Activated CD8-positive, alpha-beta memory T cell treated with anti-CD3 and anti-CD28 coated beads for 36 hours (primary cell): Measurements from ENCODE around the gene ETV5. TPM values are rescaled to one million over a fixed set of nuclear protein-coding genes. Genes with fewer than 3 reads are reported as not detected.
"Not testable (repeated sequence)": the region's sequence is repeated elsewhere in the genome, so short reads cannot be mapped to it uniquely, and the experiment has no call there.

Experiments
- CTCF ChIA-PET: fragments of 350-600 bp; sonication (Branson Sonifier 250); formaldehyde crosslinking; loops from one replicate; lab custom pipeline; 2021; ENCODE audit warnings: antibody characterized with exemption; lab: Charles Lee
- POLR2A ChIA-PET: fragments of 350-600 bp; sonication (Branson Sonifier 250); formaldehyde crosslinking; loops from one replicate; lab custom pipeline; 2021; ENCODE audit warnings: antibody characterized with exemption; lab: Charles Lee
- total RNA-seq, 2 experiments: library from RNA; stranded (reverse); gene quantifications; one replicate each; pipeline ENCODE4 v1.2.3, GENCODE V29; 2021

The ETV5 gene
- total RNA-seq, 2 experiments from 2014 or later: 1.5 to 2.2 TPM

DNA sequence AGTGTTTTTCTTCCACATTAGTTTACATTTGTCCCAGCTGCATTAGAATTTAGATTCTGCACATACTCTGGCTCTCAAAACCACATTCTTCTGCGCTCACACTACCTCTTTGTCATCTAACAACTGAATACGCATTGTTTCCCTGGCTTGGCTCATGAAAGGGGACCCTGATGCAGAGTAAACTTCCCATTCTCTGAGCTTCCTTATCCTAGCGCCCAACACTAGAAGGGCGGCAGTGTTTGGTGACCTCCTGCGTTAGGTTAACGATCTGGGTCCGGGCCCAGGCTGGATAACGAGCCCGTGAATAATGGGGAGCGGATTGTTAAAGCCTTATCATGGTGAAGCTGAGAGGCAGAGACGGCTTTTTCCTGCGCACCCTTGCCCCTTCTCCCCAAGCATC, 63.9 kb downstream of the ETV5 start:
- POLR2A ChIA-PET: no interaction called here
- CTCF ChIA-PET: interaction anchor here (0.5 kb wide), 1 partner anchor 62 kb away, joined by 4 read pairs; no protein-coding TSS in a partner anchor

DNA sequence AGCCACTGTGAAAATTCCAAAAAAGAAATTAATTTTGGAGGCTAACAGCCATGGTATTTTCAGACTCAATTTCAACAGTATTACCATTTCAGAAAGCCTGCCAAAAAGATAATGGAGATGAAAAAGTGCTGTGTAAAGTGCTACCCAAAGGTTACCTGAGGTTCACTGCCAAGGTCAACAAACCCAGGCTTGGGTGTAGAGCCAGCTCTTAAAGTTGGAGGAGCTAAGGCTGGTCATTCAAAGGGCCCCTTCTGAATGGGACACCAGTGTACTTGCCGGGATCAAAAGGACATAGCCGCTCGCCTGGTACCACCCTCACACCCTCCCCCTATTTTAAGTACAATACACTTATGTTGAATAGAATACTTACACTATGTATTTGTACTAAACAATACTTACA, 64.5 kb downstream of the ETV5 start:
- CTCF ChIA-PET: no interaction called here
- POLR2A ChIA-PET: no interaction called here

DNA sequence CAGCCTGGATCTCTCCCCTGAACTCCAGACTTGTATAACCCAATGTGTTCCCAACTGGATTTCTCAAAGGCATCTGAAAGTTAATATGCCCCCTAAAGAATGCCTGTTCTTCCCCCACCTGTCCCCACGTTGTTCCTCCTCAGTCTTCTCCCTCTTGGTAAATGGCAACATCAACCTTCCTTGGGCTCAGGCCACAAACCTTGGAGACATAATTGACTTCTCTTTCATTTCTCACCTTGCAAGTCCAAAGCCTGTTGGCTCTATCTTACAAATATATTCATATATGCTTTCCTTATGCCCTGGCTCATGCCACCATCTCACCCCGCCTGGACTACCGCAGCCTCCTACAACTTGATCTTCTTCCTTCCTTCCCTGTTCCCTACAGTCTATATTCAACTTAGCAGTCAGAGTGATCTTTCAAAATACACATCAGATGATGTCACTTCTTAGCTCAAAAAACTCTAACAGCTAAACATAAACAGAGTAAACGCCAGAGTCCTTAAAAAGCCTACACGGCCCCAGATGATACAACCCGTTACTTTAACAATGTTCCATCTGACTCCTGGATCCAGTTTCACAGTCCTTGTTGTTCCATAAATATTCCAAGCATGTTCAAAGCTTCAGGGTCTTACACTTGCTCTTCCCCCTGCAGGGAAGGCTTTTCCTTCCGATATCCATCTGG, 66.2 kb downstream of the ETV5 start:
- ChIA-PET CTCF (no interaction called here), POLR2A (no interaction called here)

DNA sequence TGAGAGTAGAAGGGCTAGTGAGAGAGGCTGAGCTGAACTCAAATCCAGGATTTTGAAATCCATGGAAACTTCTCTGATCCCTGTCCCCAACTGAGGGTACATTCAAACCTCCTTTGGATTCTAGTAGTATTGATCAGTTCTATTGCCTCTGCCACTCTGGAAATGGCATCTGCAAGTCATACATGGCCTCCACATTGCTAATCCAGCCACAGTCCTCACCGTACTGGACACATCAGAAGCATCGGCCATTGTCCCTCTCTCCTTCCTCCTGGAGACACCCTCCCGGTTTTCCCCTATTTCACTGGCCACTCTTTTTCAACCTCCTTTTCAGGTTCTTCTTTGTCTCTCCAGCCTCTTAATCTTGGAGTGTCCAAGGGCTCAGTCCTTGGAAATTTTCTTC, 66.9 kb downstream of the ETV5 start:
- CTCF ChIA-PET: no interaction called here
- POLR2A ChIA-PET: no interaction called here

DNA sequence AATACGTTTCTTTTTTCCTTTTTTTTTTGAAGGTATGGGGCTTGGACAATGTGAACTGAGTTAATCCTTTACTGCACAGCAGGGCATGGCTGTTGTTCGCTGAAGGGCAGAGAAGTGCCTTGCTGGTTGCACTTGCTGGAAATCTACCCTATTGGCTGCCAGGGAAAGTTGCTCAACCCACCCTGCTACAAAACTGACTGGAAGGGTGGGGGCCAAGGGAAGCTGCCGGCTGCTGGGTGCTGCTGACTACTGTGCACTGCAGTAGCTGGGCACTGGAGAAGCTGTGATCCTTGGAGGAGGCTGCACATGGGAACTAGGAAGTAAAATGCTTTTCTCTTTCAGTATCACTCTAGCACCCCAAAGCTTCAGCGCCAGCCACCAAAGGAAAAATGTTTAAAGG, 70.5 kb downstream of the ETV5 start:
- ChIA-PET CTCF (no interaction called here), POLR2A (interaction anchor here (0.5 kb wide), 1 partner anchor 69 kb away, joined by 6 read pairs; no protein-coding TSS in a partner anchor)

DNA sequence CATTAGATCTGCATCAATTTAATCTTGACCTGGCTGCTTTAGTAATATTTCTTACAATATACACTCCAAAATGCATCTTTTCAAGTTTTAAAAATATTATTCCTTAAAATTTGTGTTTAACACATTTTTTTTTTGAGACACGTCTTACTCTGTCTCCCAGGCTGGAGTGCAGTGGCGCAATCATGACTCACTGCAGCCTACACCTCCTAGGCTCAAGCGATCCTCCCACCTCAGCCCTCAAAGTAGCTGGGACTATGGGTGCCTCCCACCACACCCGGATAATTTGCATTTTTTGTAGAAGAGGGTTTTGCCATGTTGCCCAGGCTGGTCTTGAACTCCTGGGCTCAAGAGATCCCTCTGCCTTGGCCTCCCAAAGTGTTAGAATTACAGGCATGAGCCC, 73.6 kb downstream of the ETV5 start:
- POLR2A ChIA-PET: no interaction called here
- CTCF ChIA-PET: no interaction called here

DNA sequence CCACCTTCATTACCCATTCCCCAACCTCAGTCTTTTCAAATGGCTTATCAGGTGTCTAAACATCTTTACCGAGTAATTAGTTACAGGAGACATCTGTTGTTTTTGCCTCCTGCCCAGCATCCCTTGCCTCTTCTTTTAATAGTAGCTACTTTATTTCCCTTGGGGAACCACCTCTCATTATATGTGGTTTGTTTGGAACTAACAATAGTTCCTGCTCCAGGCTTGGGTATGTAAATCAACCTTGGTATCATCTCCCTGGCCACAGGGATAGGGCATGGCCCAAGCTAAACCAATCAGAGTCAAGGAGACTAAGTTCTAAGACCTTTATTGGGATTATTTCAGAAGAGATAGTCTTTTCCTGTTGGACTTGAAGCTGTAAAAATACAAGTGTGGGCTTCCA, 76.6 kb downstream of the ETV5 start:
- CTCF ChIA-PET: no interaction called here
- POLR2A ChIA-PET: no interaction called here

DNA sequence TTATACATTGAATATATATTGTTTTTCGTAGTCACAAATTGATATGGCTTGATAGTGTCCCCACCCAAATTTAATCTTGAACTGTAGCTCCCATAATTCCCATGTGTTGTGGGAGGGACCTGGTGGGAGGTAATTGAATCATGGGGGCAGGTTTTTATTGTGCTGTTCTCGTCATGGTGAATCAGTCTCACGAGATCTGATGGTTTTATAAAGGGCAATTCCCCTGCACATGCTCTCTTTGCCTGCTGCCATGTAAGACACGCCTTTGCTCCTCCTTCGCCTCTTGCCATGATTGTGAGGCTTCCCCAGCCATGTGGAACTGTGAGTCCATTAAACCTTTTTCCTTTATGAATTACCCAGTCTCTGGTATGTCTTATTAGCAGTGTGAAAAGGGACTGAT, 82.9 kb downstream of the ETV5 start:
- CTCF ChIA-PET: interaction anchor here (0.6 to 0.8 kb wide), 2 partner anchors 82 to 224 kb away, joined by 3 read pairs; no protein-coding TSS in a partner anchor
- POLR2A ChIA-PET: not testable (repeated sequence)

DNA sequence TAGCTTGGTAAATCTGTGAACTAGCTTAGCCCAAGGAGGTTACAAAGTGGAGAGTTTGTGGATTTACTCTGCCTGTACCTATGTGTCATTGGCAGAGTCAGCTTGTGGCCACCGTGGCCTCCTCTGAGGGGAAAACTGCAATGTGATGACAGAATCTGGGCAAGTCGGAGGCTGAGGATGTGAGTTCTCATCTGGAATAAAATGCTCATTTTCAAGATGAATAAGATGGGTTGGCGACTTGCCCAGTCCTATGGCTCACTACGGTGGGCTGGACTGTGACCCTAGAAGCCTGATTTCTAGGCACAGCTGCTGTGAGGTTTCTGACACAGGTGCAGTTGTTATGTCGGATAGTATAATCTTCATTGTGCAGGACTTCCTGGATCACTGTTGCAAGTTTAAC, 83.7 kb downstream of the ETV5 start:
- CTCF ChIA-PET: no interaction called here

DNA sequence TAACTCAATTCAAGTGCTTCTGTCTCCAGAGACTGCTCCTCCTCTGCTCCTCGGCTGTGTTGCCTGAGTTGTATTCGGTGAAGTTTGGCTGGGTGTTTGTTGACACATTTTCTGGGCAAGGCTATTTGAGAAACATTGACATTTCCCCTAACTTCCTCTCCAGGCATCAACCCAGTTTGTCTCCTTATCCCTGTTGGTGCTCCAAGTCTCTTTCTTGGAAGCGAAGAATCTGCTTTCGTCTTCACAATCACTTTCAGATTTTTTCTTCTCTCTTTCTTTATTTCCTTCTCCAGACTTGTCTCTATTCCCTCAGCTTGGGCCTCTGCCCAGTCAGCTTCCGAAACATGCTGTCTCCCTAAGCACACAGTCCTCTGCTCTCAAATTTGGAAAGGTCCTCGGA, 84.7 kb downstream of the ETV5 start:
- ChIA-PET CTCF (interaction anchor here (0.6 kb wide), 1 partner anchor 220 kb away, joined by 4 read pairs; no protein-coding TSS in a partner anchor), POLR2A (no interaction called here)

More for the DNA sequence above, 83.7 kb downstream of the ETV5 start:
- POLR2A ChIA-PET: interaction anchor here (0.6 kb wide), 1 partner anchor 515 kb away, joined by 3 read pairs; no protein-coding TSS in a partner anchor

DNA sequence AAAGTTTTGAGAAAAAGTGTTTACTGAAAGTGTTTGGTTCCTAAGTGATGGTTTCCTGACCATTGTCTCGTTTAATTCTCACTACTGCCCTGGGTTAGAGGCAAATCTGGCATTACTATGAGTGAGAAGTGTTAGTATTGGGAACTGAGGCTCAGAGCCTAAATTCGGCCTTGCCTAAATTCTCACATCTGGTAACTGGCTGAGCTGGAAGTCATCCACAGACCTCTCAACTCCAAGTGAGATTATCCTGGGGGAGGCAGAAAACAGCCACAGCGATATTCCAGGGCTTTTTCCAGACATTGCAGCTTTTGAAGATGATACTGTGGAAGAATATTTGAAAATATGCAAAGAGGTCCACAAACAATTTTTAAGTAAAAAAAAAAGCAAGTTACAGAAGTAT, 86.0 kb downstream of the ETV5 start:
- ChIA-PET CTCF (no interaction called here), POLR2A (no interaction called here)

DNA sequence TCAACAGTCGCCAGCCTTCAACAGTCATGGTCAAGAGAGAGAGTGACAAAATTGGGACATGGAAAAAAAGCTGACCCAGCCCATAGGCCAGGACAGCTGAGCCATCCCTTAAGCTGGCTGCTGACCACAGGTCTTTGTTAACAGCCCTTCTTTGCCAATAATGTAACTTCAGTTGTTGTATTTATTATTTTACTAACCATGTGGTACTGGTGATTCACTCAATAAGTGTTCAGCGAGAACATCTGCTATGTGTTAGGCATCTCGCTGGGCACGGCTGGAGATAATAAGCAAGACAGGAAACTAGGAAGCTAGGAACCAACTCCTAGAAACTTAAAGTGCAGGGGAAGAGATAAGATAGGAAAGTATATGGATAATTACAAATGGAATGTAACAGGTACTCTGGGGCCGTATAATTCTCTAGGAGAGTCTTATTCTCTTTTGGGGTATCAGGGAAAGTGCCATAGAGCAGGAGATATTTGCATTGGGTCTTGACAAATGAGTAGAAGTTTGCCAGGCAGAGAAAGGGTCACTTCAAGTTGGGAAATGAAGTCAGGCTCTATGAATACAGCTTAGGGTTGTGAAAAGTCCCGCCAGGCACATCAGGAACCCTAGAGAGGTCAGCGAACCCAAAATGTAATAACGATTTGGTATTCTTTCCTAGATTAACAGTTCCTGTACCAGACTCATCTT, 87.1 kb downstream of the ETV5 start:
- POLR2A ChIA-PET: no interaction called here
- CTCF ChIA-PET: no interaction called here

DNA sequence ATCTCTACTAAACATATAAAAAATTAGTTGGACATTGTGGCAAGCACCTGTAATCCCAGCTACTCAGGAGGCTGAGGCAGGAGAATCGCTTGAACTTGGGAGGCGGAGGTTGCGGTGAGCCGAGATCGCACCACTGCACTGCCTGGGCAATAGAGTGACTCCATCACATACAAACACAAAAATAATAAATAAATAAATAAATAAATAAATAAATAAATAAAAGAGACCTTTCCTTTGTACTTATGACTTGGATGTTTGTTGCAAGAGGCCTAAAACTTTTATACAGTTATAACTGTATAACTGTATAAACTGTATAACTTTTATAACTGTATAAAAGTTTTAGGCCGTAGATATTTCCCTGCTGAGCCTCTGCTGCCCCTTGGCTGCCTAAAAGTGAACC, 87.6 kb downstream of the ETV5 start:
- POLR2A ChIA-PET, CTCF ChIA-PET: not testable (repeated sequence)

DNA sequence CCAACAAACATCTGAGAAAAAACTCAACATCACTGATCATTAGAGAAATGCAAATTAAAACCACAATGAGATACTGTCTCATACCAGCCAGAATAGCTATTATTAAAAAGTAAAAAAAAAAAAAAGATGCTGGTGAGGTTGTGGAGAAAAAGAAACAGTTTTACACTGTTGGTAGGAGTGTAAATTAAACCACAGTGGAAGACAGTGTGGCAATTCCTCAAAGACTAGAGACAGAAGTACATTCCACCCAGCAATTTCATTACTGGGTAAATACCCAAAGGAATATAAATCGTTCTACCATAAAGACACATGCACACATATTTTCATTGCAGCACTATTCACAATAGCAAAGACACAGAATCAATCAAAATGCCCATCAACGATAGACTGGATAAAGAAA, 89.6 kb downstream of the ETV5 start:
- CTCF ChIA-PET, POLR2A ChIA-PET: not testable (repeated sequence)

DNA sequence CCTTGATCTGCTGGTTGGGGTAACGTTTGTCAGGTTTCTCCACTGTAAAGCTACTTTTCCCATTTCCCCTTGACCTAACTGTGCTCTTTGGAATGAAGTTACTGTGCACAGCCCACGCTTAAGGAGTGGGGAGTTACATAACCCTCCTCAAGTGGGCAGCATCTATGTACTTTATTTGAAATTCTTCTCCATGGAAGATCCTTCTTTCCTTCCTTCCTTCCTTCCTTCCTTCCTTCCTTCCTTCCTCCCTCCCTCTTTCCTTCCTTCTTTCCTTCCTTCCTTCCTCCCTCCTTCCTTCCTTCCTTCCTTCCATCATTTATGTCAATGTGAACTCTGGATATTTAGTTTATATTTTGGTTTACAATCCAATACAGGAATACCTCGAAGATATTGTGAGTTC, 94.0 kb downstream of the ETV5 start:
- POLR2A ChIA-PET: no interaction called here
- CTCF ChIA-PET: no interaction called here

DNA sequence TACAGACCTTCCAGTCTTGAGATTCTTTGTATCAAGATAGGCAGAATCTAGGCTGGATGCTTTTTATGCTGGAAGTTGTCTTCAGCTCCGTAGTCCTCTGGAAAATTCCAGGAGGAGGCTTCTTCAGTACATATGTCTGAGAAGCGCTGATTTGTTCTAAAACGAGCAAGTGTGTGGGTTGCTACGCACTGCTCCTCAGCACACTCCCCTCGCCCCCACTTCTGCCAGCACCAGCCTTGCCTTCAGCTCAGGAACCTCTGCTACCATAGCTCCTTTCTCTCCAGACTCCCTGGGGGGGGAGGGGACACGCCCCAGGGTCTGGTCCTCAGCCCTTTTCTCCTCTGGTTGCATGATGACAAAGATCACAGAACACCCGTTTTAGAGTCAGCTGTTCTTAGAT, 95.6 kb downstream of the ETV5 start:
- POLR2A ChIA-PET: no interaction called here
- CTCF ChIA-PET: no interaction called here

DNA sequence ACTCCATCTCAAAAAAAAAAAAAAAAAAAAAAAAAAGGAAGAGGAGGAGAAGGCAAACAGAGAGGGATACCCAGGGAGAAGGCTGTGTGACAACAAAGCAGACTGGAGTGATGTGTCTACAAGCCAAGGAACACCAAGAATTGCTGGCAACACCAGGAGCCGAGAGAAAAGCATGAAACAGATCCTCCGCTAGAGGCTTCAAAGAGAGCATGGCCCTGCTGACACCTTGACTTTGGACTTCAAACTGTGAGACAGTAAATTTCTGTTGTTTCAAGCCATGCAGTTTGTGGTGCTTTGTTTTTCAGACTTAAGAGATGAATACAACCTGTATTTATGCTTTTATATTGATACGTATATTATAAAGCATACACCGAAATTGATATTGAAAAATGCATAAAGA, 96.8 kb downstream of the ETV5 start:
- CTCF ChIA-PET: no interaction called here
- POLR2A ChIA-PET: no interaction called here

DNA sequence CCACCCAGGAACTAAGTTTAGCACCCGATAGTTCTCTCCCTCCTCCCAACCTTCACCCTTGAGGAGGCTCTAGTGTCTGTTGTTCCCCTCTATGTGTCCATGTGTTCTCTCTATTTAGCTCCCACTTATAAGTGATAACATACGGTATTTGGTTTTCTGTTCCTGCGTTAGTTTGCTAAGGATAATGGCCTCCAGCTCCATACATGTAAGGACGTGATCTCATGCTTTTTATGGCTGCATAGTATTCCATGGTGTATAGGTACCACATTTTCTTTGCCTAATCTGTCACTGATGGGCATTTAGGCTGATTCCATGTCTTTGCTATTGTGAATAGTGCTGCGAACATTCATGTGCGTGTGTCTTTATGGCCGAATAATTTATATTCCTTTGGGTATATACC, 104.2 kb downstream of the ETV5 start:
- POLR2A ChIA-PET: no interaction called here
- CTCF ChIA-PET: interaction anchor here (0.6 kb wide), 1 partner anchor 476 kb away, joined by 3 read pairs; no protein-coding TSS in a partner anchor

DNA sequence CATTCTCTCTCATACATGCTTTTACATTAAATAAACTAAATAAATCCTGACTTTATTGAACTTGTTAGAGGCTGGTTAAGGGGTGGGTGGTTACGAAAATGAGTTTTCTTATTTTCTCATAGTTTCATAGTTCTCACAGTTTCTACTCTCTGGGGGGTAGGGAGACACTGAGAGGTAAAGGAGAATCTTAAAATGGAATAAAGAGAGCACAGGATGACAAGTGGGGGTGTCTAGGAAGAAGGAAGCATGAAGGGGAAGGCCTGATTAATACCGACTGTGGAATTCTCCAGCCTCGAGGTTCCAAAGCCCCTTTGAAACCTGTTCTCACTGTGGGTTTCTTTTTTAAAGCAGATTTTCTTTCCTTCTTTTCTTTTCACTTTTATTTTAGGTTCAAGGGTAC, 104.7 kb downstream of the ETV5 start:
- ChIA-PET POLR2A (no interaction called here), CTCF (no interaction called here)

DNA sequence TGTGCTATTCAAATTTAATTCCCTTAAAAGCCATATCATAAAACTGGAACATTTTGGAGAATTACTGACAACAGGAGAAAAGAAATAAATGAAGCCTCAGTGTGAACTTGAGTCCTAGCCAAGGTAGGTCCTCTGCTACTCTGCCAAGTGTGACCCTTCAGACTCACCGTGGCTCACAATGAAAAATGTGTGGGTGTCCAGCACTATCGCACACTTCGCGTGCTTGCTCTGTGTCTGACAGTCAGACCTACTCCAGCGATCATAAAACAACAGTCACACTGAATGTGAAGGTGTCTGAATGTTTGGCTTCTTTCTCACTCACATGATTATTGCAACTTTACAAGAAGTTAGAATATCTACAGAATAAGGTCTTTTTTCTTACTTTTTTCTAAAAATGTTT, 105.3 kb downstream of the ETV5 start:
- ChIA-PET CTCF (no interaction called here), POLR2A (no interaction called here)
